GM10847 (cell line): ENCODE data around the gene TANC1.

Source experiments
- POLR2A ChIP-seq: IDR thresholded peaks from 2 replicates; pipeline ENCODE4 v1.6.1; 2011; ENCODE audit not compliant: insufficient read length; ENCODE audit errors: extremely low read depth

TANC1 gene

GRCh38 chr2:159074605-159075004, 106.2 kb downstream of the TANC1 start:
- no peak for TF ChIP-seq POLR2A

- TF ChIP-seq POLR2A, result no peak
These were observed 107.3 kb downstream of the TANC1 start for GRCh38 chr2:159075727-159076126.

- TF ChIP-seq POLR2A, result no peak
These were observed 107.8 kb downstream of the TANC1 start for GRCh38 chr2:159076241-159076640.

- TF ChIP-seq POLR2A, result no peak
These were observed 109.4 kb downstream of the TANC1 start for GRCh38 chr2:159077869-159078268.

- no peak for TF ChIP-seq POLR2A
These were observed 110.0 kb downstream of the TANC1 start for GRCh38 chr2:159078443-159078842.

GRCh38 chr2:159080641-159081040, 112.2 kb downstream of the TANC1 start:
- TF ChIP-seq POLR2A, result no peak

GRCh38 chr2:159082119-159082518, 113.7 kb downstream of the TANC1 start:
- TF ChIP-seq POLR2A, result no peak

- TF ChIP-seq POLR2A, result no peak
These were observed 116.2 kb downstream of the TANC1 start for GRCh38 chr2:159084384-159085370.

GRCh38 chr2:159086342-159086741, 117.9 kb downstream of the TANC1 start:
- no peak for TF ChIP-seq POLR2A

- no peak for TF ChIP-seq POLR2A
These were observed 118.4 kb downstream of the TANC1 start for GRCh38 chr2:159086826-159087225.

- no peak for TF ChIP-seq POLR2A
These were observed 120.5 kb downstream of the TANC1 start for GRCh38 chr2:159088906-159089305.

- TF ChIP-seq POLR2A, result no peak
These were observed 121.1 kb downstream of the TANC1 start for GRCh38 chr2:159089543-159089942.

GRCh38 chr2:159090514-159091201, 122.2 kb downstream of the TANC1 start:
- no peak for TF ChIP-seq POLR2A

- TF ChIP-seq POLR2A, result no peak
These were observed 122.9 kb downstream of the TANC1 start for GRCh38 chr2:159091381-159091780.

GRCh38 chr2:159091976-159092375, 123.5 kb downstream of the TANC1 start:
- TF ChIP-seq POLR2A, result no peak

GRCh38 chr2:159093497-159093896, 125.1 kb downstream of the TANC1 start:
- no peak for TF ChIP-seq POLR2A
